ENCODE measurements around the gene HCST.
"Not testable (repeated sequence)": the region's sequence is repeated elsewhere in the genome, so short reads cannot be mapped to it uniquely, and the experiment has no call there.

The HCST gene

GRCh38 chr19:35904311-35905068, 2.2 kb downstream of the HCST start:
- H3K9ac ChIP-seq = peak overlapping the region; percentile 24 to 92 (median 87); a peak in 21 of 22 replicates
- H3K36me3 ChIP-seq = peaks cover 0 to 35% (median 0%) of the 10 kb centered on the region in 11 experiments; a peak in 5 of 22 replicates
- H3K4me1 ChIP-seq = peaks cover 77 to 91% (median 86%) of the 10 kb centered on the region in 10 experiments
- peak overlapping the region; percentile 89 to 100 (median 99) for H3K4me2 ChIP-seq
- H3K27ac ChIP-seq = peak overlapping the region; percentile 44 to 99 (median 96)
- H4K20me1 ChIP-seq = peaks cover 0 to 4% (median 0%) of the 10 kb centered on the region in 11 experiments; a peak in 1 of 22 replicates
- H3K27me3 ChIP-seq = no peaks in the 10 kb centered on the region
- no peaks in the 10 kb centered on the region for H3K9me3 ChIP-seq (replicated peaks in 1 of 11)
- H3K4me3 ChIP-seq = peak overlapping the region in 8 of 10 experiments; percentile 16 to 95 (median 90); a peak in 13 of 20 replicates
- TF ChIP-seq Cebpa-rat (IDR thresholded peaks at IDR 0.05) = 0 out of 22 replicates have a peak, but pooled peaks of 1 of the 11 experiments have one; percentile 15

- peak overlapping the region in 5 of 10 experiments; percentile 6 to 94 (median 87); a peak in 9 of 20 replicates for H3K4me3 ChIP-seq
- H3K27me3 ChIP-seq = no peaks in the 10 kb centered on the region
- H3K9me3 ChIP-seq (replicated peaks in 1 of 11) = no peaks in the 10 kb centered on the region
- TF ChIP-seq Cebpa-rat (IDR thresholded peaks at IDR 0.05) = no peak
- H3K4me1 ChIP-seq = peaks cover 85 to 98% (median 94%) of the 10 kb centered on the region in 10 experiments
- peaks cover 0 to 35% (median 0%) of the 10 kb centered on the region in 11 experiments; a peak in 5 of 22 replicates for H3K36me3 ChIP-seq
- peak overlapping the region; percentile 44 to 99 (median 96) for H3K27ac ChIP-seq
- H3K4me2 ChIP-seq = peak overlapping the region; percentile 89 to 100 (median 99)
- H4K20me1 ChIP-seq = peaks cover 0 to under 1% (median 0%) of the 10 kb centered on the region in 11 experiments; a peak in 1 of 22 replicates
- H3K9ac ChIP-seq = peak overlapping the region; percentile 24 to 92 (median 87); a peak in 21 of 22 replicates
These were observed 2.9 kb downstream of the HCST start for GRCh38 chr19:35905178-35905727.

GRCh38 chr19:35907377-35907745, 5.0 kb downstream of the HCST start:
- TF ChIP-seq Cebpa-rat (IDR thresholded peaks at IDR 0.05) = no peak
- H3K4me1 ChIP-seq = peaks cover 88 to 99% (median 96%) of the 10 kb centered on the region in 10 experiments
- no peaks in the 10 kb centered on the region for H3K9me3 ChIP-seq (replicated peaks in 1 of 11)
- H3K4me2 ChIP-seq = peak overlapping the region; percentile 87 to 100 (median 97); a peak in 21 of 22 replicates
- H3K4me3 ChIP-seq = peak overlapping the region in 6 of 10 experiments; percentile 30 to 94 (median 78); a peak in 11 of 20 replicates
- peak overlapping the region in 10 of 11 experiments; percentile 95 to 99 (median 98); a peak in 21 of 22 replicates for H3K27ac ChIP-seq
- no peaks in the 10 kb centered on the region for H4K20me1 ChIP-seq
- H3K9ac ChIP-seq = peak overlapping the region in 10 of 11 experiments; percentile 23 to 90 (median 86); a peak in 16 of 22 replicates
- H3K36me3 ChIP-seq = peaks cover 0 to 35% (median 0%) of the 10 kb centered on the region in 11 experiments; a peak in 5 of 22 replicates
- H3K27me3 ChIP-seq = no peaks in the 10 kb centered on the region

- Histone ChIP-seq H3K27me3 (no peaks in the 10 kb centered on the region), H3K27ac (peak within 1 kb of the TSS; percentile 85 to 99 (median 97)), H3K9ac (peak within 1 kb of the TSS; percentile 35 to 90 (median 86); a peak in 21 of 22 replicates), H3K4me2 (peak within 1 kb of the TSS; percentile 87 to 100 (median 97)), H3K4me1 (peaks cover 81 to 99% (median 92%) of the 10 kb centered on the region in 10 experiments), H3K4me3 (peak within 1 kb of the TSS in 7 of 10 experiments; percentile 22 to 94 (median 69); a peak in 12 of 20 replicates), H3K9me3 (replicated peaks in 1 of 11) (no peaks in the 10 kb centered on the region), H3K36me3 (peaks cover 0 to 35% (median 0%) of the 10 kb centered on the region in 11 experiments; a peak in 5 of 22 replicates), H4K20me1 (no peaks in the 10 kb centered on the region)
- TF ChIP-seq Cebpa-rat (IDR thresholded peaks at IDR 0.05) = no peak
These were observed 5.7 kb downstream of the HCST start, which contains the start of gene TYROBP for GRCh38 chr19:35908010-35908441. TSS of gene TYROBP (minus strand) at chr19:35908295. CDS start at chr19:35908228, 67 bp downstream.

GRCh38 chr19:35908973-35909683, 6.8 kb downstream of the HCST start:
- Histone ChIP-seq H4K20me1 (no peaks in the 10 kb centered on the region), H3K4me1 (peaks cover 70 to 99% (median 93%) of the 10 kb centered on the region in 10 experiments), H3K9ac (peak overlapping the region; percentile 72 to 90 (median 86)), H3K36me3 (peaks cover 0 to 35% (median 0%) of the 10 kb centered on the region in 11 experiments; a peak in 5 of 22 replicates), H3K27me3 (no peaks in the 10 kb centered on the region), H3K4me3 (peak overlapping the region in 9 of 10 experiments; percentile 29 to 94 (median 46); a peak in 14 of 20 replicates), H3K27ac (peak overlapping the region; percentile 85 to 99 (median 97)), H3K9me3 (replicated peaks in 1 of 11) (no peaks in the 10 kb centered on the region), H3K4me2 (peak overlapping the region; percentile 87 to 100 (median 97))
- TF ChIP-seq Cebpa-rat (IDR thresholded peaks at IDR 0.05) = no peak

- TF ChIP-seq Cebpa-rat (IDR thresholded peaks at IDR 0.05) = no peak
- H3K4me2 ChIP-seq = peak overlapping the region; percentile 87 to 100 (median 97)
- peaks cover 0 to 29% (median 0%) of the 10 kb centered on the region in 11 experiments; a peak in 5 of 22 replicates for H3K36me3 ChIP-seq
- peak overlapping the region in 7 of 10 experiments; percentile 29 to 58 (median 43); a peak in 11 of 20 replicates for H3K4me3 ChIP-seq
- H3K9ac ChIP-seq = peak overlapping the region; percentile 72 to 90 (median 86)
- no peaks in the 10 kb centered on the region for H3K9me3 ChIP-seq (replicated peaks in 1 of 11)
- H4K20me1 ChIP-seq = no peaks in the 10 kb centered on the region
- peaks cover 65 to 99% (median 91%) of the 10 kb centered on the region in 10 experiments for H3K4me1 ChIP-seq
- H3K27ac ChIP-seq = peak overlapping the region; percentile 85 to 99 (median 97)
- no peaks in the 10 kb centered on the region for H3K27me3 ChIP-seq
These were observed 7.3 kb downstream of the HCST start for GRCh38 chr19:35909684-35910035.

- peaks cover 58 to 99% (median 88%) of the 10 kb centered on the region in 10 experiments for H3K4me1 ChIP-seq
- peaks cover 0 to 24% (median 0%) of the 10 kb centered on the region in 11 experiments; a peak in 5 of 22 replicates for H3K36me3 ChIP-seq
- peak overlapping the region; percentile 85 to 99 (median 97); a peak in 21 of 22 replicates for H3K27ac ChIP-seq
- not testable (repeated sequence) for H3K4me3 ChIP-seq; H3K9me3 ChIP-seq (replicated peaks in 1 of 11); H3K27me3 ChIP-seq; H4K20me1 ChIP-seq
- H3K9ac ChIP-seq = peak overlapping the region; percentile 72 to 90 (median 86); a peak in 18 of 22 replicates
- H3K4me2 ChIP-seq = peak overlapping the region; percentile 87 to 100 (median 97)
These were observed 8.0 kb downstream of the HCST start for GRCh38 chr19:35910355-35910754.

- H3K27me3 ChIP-seq = no peaks in the 10 kb centered on the region
- peaks cover 0 to 16% (median 0%) of the 10 kb centered on the region in 11 experiments; a peak in 5 of 22 replicates for H3K36me3 ChIP-seq
- no peak for TF ChIP-seq Cebpa-rat (IDR thresholded peaks at IDR 0.05)
- H3K4me3 ChIP-seq = no peak overlapping the region
- H3K4me1 ChIP-seq = peaks cover 56 to 99% (median 84%) of the 10 kb centered on the region in 10 experiments
- peak overlapping the region; percentile 10 to 99 (median 97); a peak in 20 of 22 replicates for H3K27ac ChIP-seq
- no peaks in the 10 kb centered on the region for H3K9me3 ChIP-seq (replicated peaks in 1 of 11)
- peak overlapping the region in 5 of 11 experiments; percentile 9 to 64 (median 28); a peak in 4 of 22 replicates for H3K9ac ChIP-seq
- H3K4me2 ChIP-seq = peak overlapping the region; percentile 10 to 100 (median 97); a peak in 18 of 22 replicates
- no peaks in the 10 kb centered on the region for H4K20me1 ChIP-seq
These were observed 8.8 kb downstream of the HCST start for GRCh38 chr19:35911173-35911572.
